ENCODE results near the gene LRRK1.

GRCh38 chr15:101060576-101061551 lies 141.7 kb downstream of the LRRK1 start:
- no peak for TF ChIP-seq CTCF (IDR thresholded peaks at IDR 0.05)
- no peak for TF ChIP-seq POLR2AphosphoS5 (IDR thresholded peaks at IDR 0.05)
- TF ChIP-seq POLR2A (IDR thresholded peaks at IDR 0.05): no peak

Measured in prostate gland (tissue), 2 donors.